A549 (cell line): ENCODE measurements around the gene SURF1. TPM values are rescaled to one million over a fixed set of nuclear protein-coding genes. Genes with fewer than 3 reads are reported as not detected.

Experiments used
- ATAC-seq, 2 experiments: fragments of 200-7000 bp in 1 of 2; fragments of >200 bp in 1 of 2; cut with Nextera tagmentation in 1 of 2; cut with Tn5 transposase in 1 of 2; 3 replicates each; pipeline versions ENCODE4 v1.8.0 to v1.9.1; 2018 to 2020; ENCODE audit warnings: mild to moderate bottlenecking in 1 of 2, moderate library complexity in 1 of 2
- CTCF ChIA-PET: fragments of 300-600 bp; sonication (Branson Sonifier 250); formaldehyde crosslinking; extraction: SDS; loops from one replicate; lab custom pipeline; 2021; ENCODE audit warnings: antibody characterized with exemption, inconsistent platforms; lab: Yijun Ruan, JAX
- POLR2A ChIA-PET: fragments of 350-600 bp; formaldehyde crosslinking; extraction: SDS; loops from one replicate; lab custom pipeline; 2021; ENCODE audit warnings: antibody characterized with exemption, inconsistent platforms; lab: Yijun Ruan, JAX
- DNase-seq, 2 experiments: peaks; one replicate each; pipeline versions ENCODE4 v3.0.0 to v3.0.0-alpha.2; 2011 to 2016; ENCODE audit warnings: low read depth in 1 of 2, low spot score in 1 of 2
- FAIRE-seq: peaks from 2 replicates; lab custom pipeline; 2011; peaks lifted over from hg19 to GRCh38; lab: Jason Lieb, UNC
- H3K27ac ChIP-seq, 2 experiments: fragments of >200 bp; sonication (Bioruptor Twin); formaldehyde crosslinking; 3 replicates each; pipeline ENCODE4 v1.5.1; 2016 to 2017
- H3K4me1 ChIP-seq: fragments of >200 bp; sonication (Bioruptor Twin); formaldehyde crosslinking; 3 replicates; pipeline ENCODE4 v1.6.1; 2016
- H3K4me2 ChIP-seq: fragments of >200 bp; sonication (Bioruptor Twin); formaldehyde crosslinking; 3 replicates; pipeline ENCODE4 v1.6.1; 2016
- H3K4me3 ChIP-seq: fragments of >200 bp; sonication (Bioruptor Twin); formaldehyde crosslinking; 3 replicates; pipeline ENCODE4 v1.5.1; 2016
- H3K9me3 ChIP-seq: fragments of >200 bp; sonication (Bioruptor Twin); formaldehyde crosslinking; 3 replicates; pipeline ENCODE4 v1.6.1; 2016
- ATOH8 ChIP-seq: fragments of 250-450 bp; sonication (Bioruptor Pico); IDR thresholded peaks from 2 replicates; pipeline ENCODE4 v1.5.0; 2020; ENCODE audit warnings: low read depth, mild to moderate bottlenecking, moderate library complexity
- CBX8 ChIP-seq: fragments of 200-600 bp; sonication (generic); IDR thresholded peaks from 2 replicates; pipeline ENCODE4 v1.6.1; 2016
- FOSB ChIP-seq: fragments of 250-450 bp; sonication (Bioruptor Pico); IDR thresholded peaks from 2 replicates; pipeline ENCODE4 v1.5.0; 2020; ENCODE audit warnings: mild to moderate bottlenecking, moderate library complexity
- GATA3 ChIP-seq: IDR thresholded peaks from 2 replicates; pipeline ENCODE4 v1.6.1; 2012; ENCODE audit warnings: borderline replicate concordance
- HOXB13 ChIP-seq: fragments of 250-450 bp; sonication (Bioruptor Pico); IDR thresholded peaks from 2 replicates; pipeline ENCODE4 v1.5.0; 2020; ENCODE audit warnings: low read depth, mild to moderate bottlenecking, moderate library complexity
- KDM1A ChIP-seq: fragments of 200-600 bp; sonication (generic); IDR thresholded peaks from 2 replicates; pipeline ENCODE4 v1.6.1; 2016; ENCODE audit warnings: low read depth, mild to moderate bottlenecking
- MYC ChIP-seq: IDR thresholded peaks from 2 replicates; pipeline ENCODE4 v1.6.1; 2012; ENCODE audit warnings: mild to moderate bottlenecking, inconsistent platforms, low read length, improper control_type of control experiment, borderline replicate concordance
- NFE2L2 ChIP-seq: fragments of 150-350 bp; conservative IDR thresholded peaks from 2 replicates; pipeline ENCODE4 v1.6.1; 2014; ENCODE audit warnings: low read length
- PBX3 ChIP-seq: IDR thresholded peaks from 2 replicates; pipeline ENCODE4 v1.6.1; 2012
- PHF8 ChIP-seq: fragments of 200-600 bp; sonication (generic); IDR thresholded peaks from 2 replicates; pipeline ENCODE4 v1.6.1; 2016; ENCODE audit warnings: low read depth, mild to moderate bottlenecking, antibody characterized with exemption, moderate library complexity, borderline replicate concordance
- POLR2A ChIP-seq: IDR thresholded peaks from 2 replicates; pipeline ENCODE4 v1.6.1; 2012; ENCODE audit warnings: mild to moderate bottlenecking, low read length
- RAD21 ChIP-seq, 2 experiments: fragments of >200 bp in 1 of 2; sonication (Bioruptor Twin) in 1 of 2; formaldehyde crosslinking in 1 of 2; IDR thresholded peaks in 1 of 2; conservative IDR thresholded peaks in 1 of 2; 2 replicates in 1 of 2; 3 replicates in 1 of 2; pipeline ENCODE4 v1.6.1; 2012 to 2018; ENCODE audit warnings: inconsistent platforms in 1 of 2
- RCOR1 ChIP-seq: fragments of 150-350 bp; IDR thresholded peaks from 2 replicates; pipeline ENCODE4 v1.6.1; 2014; ENCODE audit warnings: antibody characterized with exemption, low read length, low read depth
- RFX5 ChIP-seq: fragments of 450-650 bp; IDR thresholded peaks from 2 replicates; pipeline ENCODE4 v1.7.1; 2014; ENCODE audit warnings: antibody characterized with exemption, mild to moderate bottlenecking, moderate library complexity
- SMC3 ChIP-seq: fragments of >200 bp; sonication (Bioruptor Twin); formaldehyde crosslinking; IDR thresholded peaks from 3 replicates; pipeline ENCODE4 v1.6.1; 2018; ENCODE audit warnings: inconsistent platforms
- TFCP2L1 ChIP-seq: fragments of 250-450 bp; sonication (Bioruptor Pico); IDR thresholded peaks from 2 replicates; pipeline ENCODE4 v1.5.0; 2021; ENCODE audit warnings: mild to moderate bottlenecking
- ZC3H11A ChIP-seq: fragments of 450-650 bp; IDR thresholded peaks from 2 replicates; pipeline ENCODE4 v1.6.1; 2014; ENCODE audit warnings: antibody characterized with exemption, mild to moderate bottlenecking
- ZFP36 ChIP-seq: fragments of 450-650 bp; IDR thresholded peaks from 2 replicates; pipeline ENCODE4 v1.6.1; 2014; ENCODE audit warnings: borderline replicate concordance; ENCODE audit not compliant: partially characterized antibody
- WGBS: methylation state at CpG from one replicate; pipeline ENCODE4 v1.1.6; 2017; ENCODE audit errors: missing lambda C conversion rate; 5-methylcytosine and 5-hydroxymethylcytosine counted together
- polyA plus RNA-seq, 4 experiments: library from polyadenylated mRNA; depleted of rRNA in 3 of 4; stranded (reverse); fragments of >200 nt; fragmentation: RNase III in 1 of 4; extraction: RNeasy Plus Mini Kit Qiagen cat#74134 plus additional on column Dnase treatment in 1 of 4; gene quantifications; 2 replicates in 3 of 4; 3 replicates in 1 of 4; pipeline ENCODE4 v1.2.3, GENCODE V29; 2011 to 2017
- TF ChIP-seq, protein P1 (sequence below): fragments of 150-350 bp; IDR thresholded peaks from 2 replicates; pipeline ENCODE4 v1.6.1; 2014; ENCODE audit warnings: low read depth, mild to moderate bottlenecking, low read length
- TF ChIP-seq, protein P2 (sequence below): fragments of >200 bp; sonication (Bioruptor Twin); formaldehyde crosslinking; IDR thresholded peaks from 3 replicates; pipeline ENCODE4 v1.6.1; 2016

The SURF1 gene
- polyA plus RNA-seq, 2 of the 4 experiments (the other 2 are of a cell fraction), result 28.6 to 47.5 TPM

- ChIA-PET CTCF (interaction anchor here (0.6 to 6.5 kb wide), 7 partner anchors 10 to 188 kb away, joined by 3 to 82 read pairs (median 7); no protein-coding TSS in a partner anchor), POLR2A (interaction anchor here (1.3 kb wide), 1 partner anchor 16 kb away, joined by 3 read pairs; the partner anchor contains the start of genes MED22 and RPL7A)
- H3K4me3 ChIP-seq, result no peak overlapping the region
- no peak overlapping the region for H3K27ac ChIP-seq
- no peaks in the 10 kb centered on the region for H3K9me3 ChIP-seq
- no peak overlapping the region for H3K4me2 ChIP-seq
- 95% methylated on average over 18 of the region's 20 CpGs for WGBS
- no peak for DNase-seq
- peaks cover 16% of the 10 kb centered on the region for H3K4me1 ChIP-seq
- ATAC-seq, result no peak
- no peak for FAIRE-seq
- TF ChIP-seq ATOH8, result no peak
- TF ChIP-seq ZC3H11A, result no peak
- no peak for TF ChIP-seq CBX8
- TF ChIP-seq GATA3, result no peak
- no peak for TF ChIP-seq PBX3
- no peak for TF ChIP-seq HOXB13 (CRISPR knock-in tag)
- no peak for TF ChIP-seq POLR2A
- TF ChIP-seq RFX5, result no peak
- no peak for TF ChIP-seq PHF8
- no peak for TF ChIP-seq KDM1A
- TF ChIP-seq, protein P1, sequence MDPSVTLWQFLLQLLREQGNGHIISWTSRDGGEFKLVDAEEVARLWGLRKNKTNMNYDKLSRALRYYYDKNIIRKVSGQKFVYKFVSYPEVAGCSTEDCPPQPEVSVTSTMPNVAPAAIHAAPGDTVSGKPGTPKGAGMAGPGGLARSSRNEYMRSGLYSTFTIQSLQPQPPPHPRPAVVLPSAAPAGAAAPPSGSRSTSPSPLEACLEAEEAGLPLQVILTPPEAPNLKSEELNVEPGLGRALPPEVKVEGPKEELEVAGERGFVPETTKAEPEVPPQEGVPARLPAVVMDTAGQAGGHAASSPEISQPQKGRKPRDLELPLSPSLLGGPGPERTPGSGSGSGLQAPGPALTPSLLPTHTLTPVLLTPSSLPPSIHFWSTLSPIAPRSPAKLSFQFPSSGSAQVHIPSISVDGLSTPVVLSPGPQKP, result no peak
- TF ChIP-seq RCOR1, result no peak
- no peak for TF ChIP-seq SMC3
Measured at GRCh38 chr9:133332381-133332730, 23.9 kb downstream of the SURF1 start.

DNA sequence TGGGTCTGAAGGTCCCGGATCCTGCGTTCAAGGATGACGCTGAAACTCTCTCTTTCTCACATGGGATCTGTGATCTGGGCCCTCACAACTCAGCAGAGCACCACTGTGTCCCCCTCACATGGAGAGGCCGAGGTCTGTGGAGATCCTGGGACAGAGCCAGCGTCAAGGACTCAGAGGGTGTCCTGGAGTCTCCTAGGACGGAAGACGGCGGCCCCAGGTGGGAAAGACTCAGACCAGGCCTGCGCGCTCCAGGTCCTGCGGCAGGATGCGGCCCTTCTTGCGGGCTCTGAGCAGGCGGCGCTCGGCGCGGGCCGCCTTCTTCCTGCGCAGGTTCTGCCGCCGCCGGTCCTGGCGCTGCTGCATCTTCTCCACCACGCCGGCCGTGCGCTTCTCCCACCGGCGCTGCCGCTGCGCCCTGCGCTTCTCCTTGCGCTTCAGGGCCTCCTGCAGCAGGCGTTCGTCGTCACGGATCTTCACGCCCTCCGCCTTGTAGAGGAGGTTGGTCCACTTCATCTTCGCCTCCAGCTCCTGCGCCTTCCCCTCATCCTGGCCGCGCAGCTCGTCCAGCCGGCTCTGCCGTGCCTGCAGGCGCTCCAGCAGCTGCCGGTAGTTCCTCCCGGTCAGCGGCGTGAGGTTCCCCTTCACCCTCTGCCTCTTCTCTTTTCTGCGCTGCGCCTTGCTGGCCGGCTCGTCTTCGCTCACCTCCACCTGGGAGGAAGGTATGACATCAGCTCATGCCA is 24.5 kb downstream of the SURF1 start:
- Histone ChIP-seq H3K4me1 (peaks cover 16% of the 10 kb centered on the region), H3K4me2 (no peak overlapping the region), H3K4me3 (no peak overlapping the region), H3K27ac (no peak overlapping the region), H3K9me3 (no peaks in the 10 kb centered on the region)
- 98% methylated on average over 55 of the region's 57 CpGs for WGBS
- ChIA-PET POLR2A (interaction anchor here (1.3 kb wide), 1 partner anchor 16 kb away, joined by 3 read pairs; the partner anchor contains the start of genes MED22 and RPL7A), CTCF (interaction anchor here (0.9 to 6.5 kb wide), 6 partner anchors 11 to 187 kb away, joined by 3 to 82 read pairs (median 7); no protein-coding TSS in a partner anchor)
- ATAC-seq (no peak), DNase-seq (no peak), FAIRE-seq (no peak)
- no peak for TF ChIP-seq RAD21 (conservative IDR thresholded peaks at IDR 0.05 in 1 of 2, IDR thresholded peaks at IDR 0.05 in 1 of 2)
- TF ChIP-seq ATOH8, result no peak
- no peak for TF ChIP-seq ZFP36
- no peak for TF ChIP-seq FOSB
- no peak for TF ChIP-seq MYC
- TF ChIP-seq TFCP2L1, result no peak
- TF ChIP-seq, protein P2, sequence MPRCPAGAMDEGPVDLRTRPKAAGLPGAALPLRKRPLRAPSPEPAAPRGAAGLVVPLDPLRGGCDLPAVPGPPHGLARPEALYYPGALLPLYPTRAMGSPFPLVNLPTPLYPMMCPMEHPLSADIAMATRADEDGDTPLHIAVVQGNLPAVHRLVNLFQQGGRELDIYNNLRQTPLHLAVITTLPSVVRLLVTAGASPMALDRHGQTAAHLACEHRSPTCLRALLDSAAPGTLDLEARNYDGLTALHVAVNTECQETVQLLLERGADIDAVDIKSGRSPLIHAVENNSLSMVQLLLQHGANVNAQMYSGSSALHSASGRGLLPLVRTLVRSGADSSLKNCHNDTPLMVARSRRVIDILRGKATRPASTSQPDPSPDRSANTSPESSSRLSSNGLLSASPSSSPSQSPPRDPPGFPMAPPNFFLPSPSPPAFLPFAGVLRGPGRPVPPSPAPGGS, result no peak
- no peak for TF ChIP-seq NFE2L2
